Natural killer cell (primary cell): Measurements from ENCODE around the gene KDM7A. TPM values are rescaled to one million over a fixed set of nuclear protein-coding genes. Genes with fewer than 3 reads are reported as not detected.
A peak's percentile ranks its signal among the peaks of the same experiment; 100 is the strongest.

Experiments
- ATAC-seq, 3 donors: fragments of 150-1000 bp in 2 of 3; fragments of 200-7000 bp in 1 of 3; cut with Tn5 transposase; 1 replicate in 1 of 3; 2 replicates in 2 of 3; pipeline ENCODE4 v1.10.0; 2021; ENCODE audit warnings: mild to moderate bottlenecking in 2 of 3, moderate library complexity in 2 of 3
- DNase-seq, 2 donors: peaks; one replicate each; pipeline versions ENCODE4 v3.0.0 to v3.0.0-alpha.2; 2013 to 2021; ENCODE audit warnings: mixed read lengths in 1 of 2
- H3K27ac ChIP-seq: one replicate; pipeline ENCODE4 v1.5.1; 2013; ENCODE audit warnings: mild to moderate bottlenecking, low read length
- H3K27me3 ChIP-seq: one replicate; pipeline ENCODE4 v1.6.1; 2013; ENCODE audit warnings: low read length; ENCODE audit not compliant: control insufficient read depth, insufficient read depth
- H3K36me3 ChIP-seq: one replicate; pipeline ENCODE4 v1.6.1; 2013; ENCODE audit warnings: low read length; ENCODE audit not compliant: control insufficient read depth, insufficient read depth
- H3K4me1 ChIP-seq: one replicate; pipeline ENCODE4 v1.6.1; 2013; ENCODE audit warnings: low read length; ENCODE audit not compliant: control insufficient read depth, insufficient read depth
- H3K4me3 ChIP-seq: one replicate; pipeline ENCODE4 v1.5.1; 2013; ENCODE audit warnings: low read length
- H3K9me3 ChIP-seq: one replicate; pipeline ENCODE4 v1.6.1; 2013; ENCODE audit warnings: low read length; ENCODE audit not compliant: control insufficient read depth, insufficient read depth
- H3K27ac Mint-ChIP-seq, 2 donors: one replicate each; pipeline ENCODE4 v1.8.0; 2022; ENCODE audit warnings: mild to moderate bottlenecking in 2 of 2, mixed read lengths in 2 of 2, moderate library complexity in 1 of 2
- H3K27me3 Mint-ChIP-seq, 2 donors: one replicate each; pipeline ENCODE4 v1.8.0; 2022; ENCODE audit warnings: low read depth in 2 of 2, mixed read lengths in 2 of 2
- H3K36me3 Mint-ChIP-seq: one replicate; pipeline ENCODE4 v1.8.0; 2022; ENCODE audit warnings: mixed read lengths
- H3K4me1 Mint-ChIP-seq, 2 donors: one replicate each; pipeline ENCODE4 v1.8.0; 2022; ENCODE audit warnings: mixed read lengths in 2 of 2
- H3K4me3 Mint-ChIP-seq: one replicate; pipeline ENCODE4 v1.8.0; 2022; ENCODE audit warnings: mild to moderate bottlenecking, moderate library complexity, mixed read lengths
- H3K9me3 Mint-ChIP-seq, 2 donors: one replicate each; pipeline ENCODE4 v1.8.0; 2022; ENCODE audit warnings: mixed read lengths in 2 of 2
- CTCF ChIP-seq: fragments of 200-600 bp; IDR thresholded peaks from one replicate; pipeline ENCODE4 v1.8.0; 2022; ENCODE audit warnings: antibody characterized with exemption
- WGBS: methylation state at CpG from one replicate; pipeline ENCODE4 v1.1.7; 2013; ENCODE audit warnings: missing lambda C conversion rate; ENCODE audit not compliant: insufficient coverage; 5-methylcytosine and 5-hydroxymethylcytosine counted together
- intact Hi-C: fragments of 100-400 bp; cut with micrococcal nuclease; formaldehyde crosslinking; loops from one replicate; pipeline ENCODE4 v1.14.2; 2022
- total RNA-seq, 4 donors: library from RNA; stranded (reverse); fragments of 120-200 nt in 1 of 4; gene quantifications; one replicate each; pipeline versions ENCODE4 v1.2.3 to v1.2.4, GENCODE V29; 2013 to 2022

KDM7A gene
- total RNA-seq, 3 donors from 2014 or later (not counting 1 experiment from before 2014, with no cell fraction given): 25.2 to 38.1 (median 36.1) TPM

GRCh38 chr7:140189917-140190316 lies 13.1 kb upstream of the KDM7A start:
- H3K27ac Mint-ChIP-seq: no peak overlapping the region
- H3K36me3 Mint-ChIP-seq: no peaks in the 10 kb centered on the region
- TF ChIP-seq CTCF: no peak
- intact Hi-C loops: no loop called here
- DNase-seq (no peak), ATAC-seq (no peak)
- Histone ChIP-seq H3K4me3 (no peak overlapping the region), H3K36me3 (no peaks in the 10 kb centered on the region), H3K4me1 (no peaks in the 10 kb centered on the region), H3K27ac (no peak overlapping the region), H3K9me3 (no peaks in the 10 kb centered on the region), H3K27me3 (peaks cover 3% of the 10 kb centered on the region)
- no peaks in the 10 kb centered on the region for H3K4me1 Mint-ChIP-seq
- H3K9me3 Mint-ChIP-seq: no peaks in the 10 kb centered on the region
- peaks cover 3 to 11% of the 10 kb centered on the region in 2 donors for H3K27me3 Mint-ChIP-seq
- no peak overlapping the region for H3K4me3 Mint-ChIP-seq
- WGBS: 100% methylated on average over 2 of the region's 2 CpGs

GRCh38 chr7:140182917-140183316 lies 6.1 kb upstream of the KDM7A start:
- no peaks in the 10 kb centered on the region for H3K36me3 Mint-ChIP-seq
- no peak overlapping the region for H3K27ac ChIP-seq
- ATAC-seq (no peak), DNase-seq (no peak)
- no peaks in the 10 kb centered on the region for H3K36me3 ChIP-seq
- H3K4me1 ChIP-seq: peaks cover 5% of the 10 kb centered on the region
- peaks cover 4% of the 10 kb centered on the region for H3K27me3 ChIP-seq
- no peak overlapping the region for H3K27ac Mint-ChIP-seq
- H3K4me1 Mint-ChIP-seq: peaks cover 5 to 10% of the 10 kb centered on the region in 2 donors
- no peaks in the 10 kb centered on the region for H3K9me3 Mint-ChIP-seq
- H3K4me3 Mint-ChIP-seq: no peak overlapping the region
- no peak overlapping the region for H3K4me3 ChIP-seq
- 81% methylated on average over 4 of the region's 4 CpGs for WGBS
- peaks cover 27 to 35% of the 10 kb centered on the region in 2 donors for H3K27me3 Mint-ChIP-seq
- no peak for TF ChIP-seq CTCF
- H3K9me3 ChIP-seq: no peaks in the 10 kb centered on the region
- intact Hi-C loops: no loop called here

- H3K36me3 Mint-ChIP-seq: no peaks in the 10 kb centered on the region
- no peaks in the 10 kb centered on the region for H3K9me3 Mint-ChIP-seq
- intact Hi-C loops: loop anchor here (5.0 to 10.0 kb wide), 4 partner anchors 305 to 835 kb away; partner anchors contain the start of gene MRPS33
- peaks cover 24 to 34% of the 10 kb centered on the region in 2 donors for H3K27me3 Mint-ChIP-seq
- H3K4me3 Mint-ChIP-seq: no peak overlapping the region
- no peak for TF ChIP-seq CTCF
- H3K4me1 ChIP-seq: peaks cover 17% of the 10 kb centered on the region
- H3K9me3 ChIP-seq: no peaks in the 10 kb centered on the region
- H3K4me1 Mint-ChIP-seq: peaks cover 20 to 25% of the 10 kb centered on the region in 2 donors
- H3K27ac ChIP-seq: no peak overlapping the region
- H3K36me3 ChIP-seq: no peaks in the 10 kb centered on the region
- no peak overlapping the region for H3K4me3 ChIP-seq
- 98% methylated on average over 5 of the region's 5 CpGs for WGBS
- H3K27ac Mint-ChIP-seq: peak overlapping the region in 1 of 2 donors; percentile 94
- no peak for ATAC-seq
- peaks cover 2% of the 10 kb centered on the region for H3K27me3 ChIP-seq
- DNase-seq: no peak
These were observed 2.6 kb upstream of the KDM7A start for GRCh38 chr7:140179339-140179738.

- Mint-ChIP-seq H3K36me3 (no peaks in the 10 kb centered on the region), H3K9me3 (no peaks in the 10 kb centered on the region), H3K4me3 (peak overlapping the region; percentile 89), H3K27ac (peak overlapping the region; percentile 92 to 94), H3K4me1 (peaks cover 24 to 35% of the 10 kb centered on the region in 2 donors), H3K27me3 (peaks cover 3% of the 10 kb centered on the region in 2 donors)
- peak in 1 of 2 donors; percentile 52 for DNase-seq
- no peak for ATAC-seq
- no peaks in the 10 kb centered on the region for H3K36me3 ChIP-seq
- no peaks in the 10 kb centered on the region for H3K27me3 ChIP-seq
- no peaks in the 10 kb centered on the region for H3K9me3 ChIP-seq
- under 1% methylated on average over 95 of the region's 95 CpGs for WGBS
- H3K4me1 ChIP-seq: peaks cover 18% of the 10 kb centered on the region
- TF ChIP-seq CTCF: no peak
- peak overlapping the region; percentile 93 for H3K27ac ChIP-seq
- peak overlapping the region; percentile 41 for H3K4me3 ChIP-seq
- intact Hi-C loops: loop anchor here (2.0 to 10.0 kb wide), 5 partner anchors 301 to 839 kb away; partner anchors contain the start of genes FMC1 and MRPS33
These were observed 571 bp downstream of the KDM7A start for GRCh38 chr7:140176122-140176701.
